Endothelial cell of umbilical vein (primary cell): ENCODE measurements around the gene LIPE. TPM values are rescaled to one million over a fixed set of nuclear protein-coding genes. Genes with fewer than 3 reads are reported as not detected.

Experiments
- BruUV-seq: library from RNA; stranded (reverse); fragments of 400-500 nt; replicated peaks from 2 replicates; lab custom pipeline; 2021; lab: Mats Ljungman, UMichigan
- CTCF ChIA-PET: fragments of 300-600, 350-600 bp; sonication (Branson Sonifier 250); formaldehyde crosslinking; loops from one replicate; lab custom pipeline; 2021; ENCODE audit warnings: antibody characterized with exemption, inconsistent platforms; lab: Charles Lee
- POLR2A ChIA-PET: fragments of 300-600, 350-600 bp; sonication (Branson Sonifier 250); formaldehyde crosslinking; loops from one replicate; lab custom pipeline; 2021; ENCODE audit warnings: antibody characterized with exemption, inconsistent platforms; lab: Charles Lee
- DNase-seq: peaks from one replicate; pipeline ENCODE4 v3.0.0-alpha.2; 2011; ENCODE audit warnings: low read depth, low spot score
- FAIRE-seq: peaks from 2 replicates; lab custom pipeline; 2011; peaks lifted over from hg19 to GRCh38; lab: Jason Lieb, UNC
- H2AFZ ChIP-seq: 2 replicates; pipeline ENCODE4 v1.6.0; 2012; ENCODE audit warnings: low read depth, low read length, control low read depth, inconsistent platforms
- H3K27ac ChIP-seq: 2 replicates; pipeline ENCODE4 v1.5.1; 2011; ENCODE audit warnings: low read depth, mild to moderate bottlenecking, control low read depth, low read length, moderate library complexity; ENCODE audit not compliant: insufficient read depth
- H3K27me3 ChIP-seq, 2 experiments: 2 replicates each; pipeline versions ENCODE4 v1.6.0 to v1.6.1; 2011; ENCODE audit warnings: low read length in 2 of 2, mixed read lengths in 1 of 2; ENCODE audit not compliant: control insufficient read depth in 2 of 2, insufficient read depth in 2 of 2
- H3K36me3 ChIP-seq, 2 experiments: 2 replicates in 1 of 2; 3 replicates in 1 of 2; pipeline ENCODE4 v1.5.1; 2011; ENCODE audit warnings: low read length in 2 of 2, mild to moderate bottlenecking in 1 of 2, moderate library complexity in 1 of 2; ENCODE audit not compliant: control insufficient read depth in 2 of 2, insufficient read depth in 2 of 2; ENCODE audit errors: extremely low read depth in 1 of 2
- H3K4me1 ChIP-seq: 3 replicates; pipeline ENCODE4 v1.5.1; 2011; ENCODE audit warnings: mild to moderate bottlenecking, low read length; ENCODE audit not compliant: control insufficient read depth, insufficient read depth; ENCODE audit errors: extremely low read depth
- H3K4me2 ChIP-seq: 2 replicates; pipeline ENCODE4 v1.6.1; 2011; ENCODE audit warnings: low read length, control low read depth, mixed read lengths; ENCODE audit not compliant: insufficient read depth
- H3K4me3 ChIP-seq, 3 experiments: fragments of 200-600 bp in 1 of 3; sonication (generic), shearing (Covaris generic) in 1 of 3; replicated peaks in 1 of 3; 2 replicates each; pipeline ENCODE4 v1.5.1; 2011 to 2016; ENCODE audit warnings: control low read depth in 3 of 3, low read length in 3 of 3, mild to moderate bottlenecking in 2 of 3, inconsistent platforms in 1 of 3, low read depth in 1 of 3, moderate library complexity in 1 of 3; ENCODE audit not compliant: insufficient read depth in 1 of 3
- H3K79me2 ChIP-seq: 2 replicates; pipeline ENCODE4 v1.6.0; 2012; ENCODE audit warnings: low read length, inconsistent platforms; ENCODE audit not compliant: control insufficient read depth, insufficient read depth
- H3K9ac ChIP-seq: replicated peaks from 2 replicates; pipeline ENCODE3; 2011; ENCODE audit warnings: low read length, control low read depth; ENCODE audit not compliant: insufficient read depth; ENCODE audit errors: extremely low read depth
- H3K9me1 ChIP-seq: replicated peaks from 3 replicates; pipeline ENCODE4 v1.6.0; 2011; ENCODE audit warnings: mild to moderate bottlenecking, low read length; ENCODE audit not compliant: control insufficient read depth, insufficient read depth; ENCODE audit errors: extremely low read depth
- H3K9me3 ChIP-seq: replicated peaks from 2 replicates; pipeline ENCODE4 v1.5.1; 2012; ENCODE audit warnings: low read length, inconsistent platforms; ENCODE audit not compliant: control insufficient read depth, insufficient read depth
- H4K20me1 ChIP-seq: replicated peaks from 2 replicates; pipeline ENCODE3; 2011; ENCODE audit warnings: mild to moderate bottlenecking, low read length; ENCODE audit not compliant: control insufficient read depth, insufficient read depth; ENCODE audit errors: extremely low read depth
- EZH2 ChIP-seq: IDR thresholded peaks from 2 replicates; pipeline ENCODE4 v1.6.1; 2012; ENCODE audit warnings: borderline replicate concordance, low read depth, mild to moderate bottlenecking, moderate library complexity, low read length, inconsistent platforms; ENCODE audit not compliant: severe bottlenecking
- FOS ChIP-seq: IDR thresholded peaks from 2 replicates; pipeline ENCODE4 v1.6.1; 2011; ENCODE audit warnings: mild to moderate bottlenecking, low read length, moderate library complexity, borderline replicate concordance; ENCODE audit not compliant: insufficient read depth
- GATA2 ChIP-seq: IDR thresholded peaks from 2 replicates; pipeline ENCODE4 v1.7.0; 2011; ENCODE audit warnings: low read depth, mild to moderate bottlenecking, moderate library complexity, mixed read lengths, low read length; ENCODE audit not compliant: insufficient read length, insufficient read depth
- JUN ChIP-seq: IDR thresholded peaks from 2 replicates; pipeline ENCODE4 v1.6.1; 2011; ENCODE audit warnings: borderline replicate concordance, low read depth; ENCODE audit not compliant: insufficient read length, insufficient read depth
- MYC ChIP-seq: IDR thresholded peaks from one replicate; pipeline ENCODE4 v1.6.1; 2011; ENCODE audit warnings: mild to moderate bottlenecking, low read depth, low read length
- POLR2A ChIP-seq: IDR thresholded peaks from 2 replicates; pipeline ENCODE4 v1.6.1; 2012; ENCODE audit warnings: low read depth, mild to moderate bottlenecking, control low read depth, low read length
- POLR2AphosphoS5 ChIP-seq: IDR thresholded peaks from 2 replicates; pipeline ENCODE4 v1.6.1; 2012; ENCODE audit warnings: low read depth, mild to moderate bottlenecking, control low read depth, low read length, moderate library complexity; ENCODE audit not compliant: insufficient read depth
- dilution Hi-C: fragments of 300-500 bp; cut with MboI; formaldehyde crosslinking; loops from one replicate; pipeline ENCODE4 v1.15.0; 2019; ENCODE audit warnings: low sequenced_read_pairs; ENCODE audit not compliant: extremely low pct_ligation_motif_present
- intact Hi-C: fragments of 100-400 bp; cut with micrococcal nuclease; formaldehyde crosslinking; loops from one replicate; pipeline ENCODE4 v1.10.0; 2022
- polyA plus RNA-seq, 4 experiments: library from polyadenylated mRNA; depleted of rRNA in 3 of 4; stranded (reverse) in 3 of 4; unstranded in 1 of 4; fragments of >200 nt; gene quantifications; 2 replicates each; pipeline versions ENCODE4 v1.2.1 to v1.2.3, GENCODE V29; 2011 to 2012; ENCODE audit warnings: missing spikeins in 1 of 4
- total RNA-seq: library from RNA; stranded (reverse); gene quantifications from 2 replicates; pipeline ENCODE4 v1.2.3, GENCODE V29; 2021
- TF ChIP-seq, protein P1 (sequence below): IDR thresholded peaks from 2 replicates; pipeline ENCODE4 v1.6.1; 2011; ENCODE audit not compliant: insufficient read depth, insufficient read length

Gene LIPE
- total and polyA plus RNA-seq, 2 donors (not counting 3 experiments of a cell fraction or from before 2014, with no cell fraction given) = 3.8 to 13.5 TPM

DNA sequence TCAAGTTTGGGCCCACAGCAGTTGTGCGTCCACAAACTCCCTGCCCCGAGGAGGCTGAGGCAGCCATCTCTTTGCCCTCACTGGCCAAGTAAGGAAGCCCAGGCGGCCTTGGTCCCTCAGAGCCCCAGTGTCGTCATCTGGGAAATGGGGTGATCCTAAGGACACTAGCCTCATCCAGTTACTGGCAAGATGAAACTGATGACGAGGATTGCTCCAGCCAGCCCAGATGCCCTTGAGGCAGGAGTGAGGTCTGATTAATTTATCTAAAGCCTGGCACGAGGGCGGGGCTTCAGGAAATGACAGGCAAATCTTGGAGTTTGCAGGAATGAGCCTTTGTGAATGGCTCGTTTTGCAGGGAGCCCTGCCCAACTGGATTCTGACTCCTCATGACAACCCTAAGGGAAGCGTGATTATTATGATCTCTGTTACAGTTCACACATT lies 5.6 kb downstream of the LIPE start:
- H3K9me1 ChIP-seq = no peaks in the 10 kb centered on the region
- no TSS peak for BruUV-seq
- TF ChIP-seq, protein P1, sequence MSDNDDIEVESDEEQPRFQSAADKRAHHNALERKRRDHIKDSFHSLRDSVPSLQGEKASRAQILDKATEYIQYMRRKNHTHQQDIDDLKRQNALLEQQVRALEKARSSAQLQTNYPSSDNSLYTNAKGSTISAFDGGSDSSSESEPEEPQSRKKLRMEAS = no peak
- no peak for TF ChIP-seq JUN
- TF ChIP-seq EZH2 = no peak
- no peak for TF ChIP-seq POLR2A
- TF ChIP-seq FOS = no peak
- CTCF ChIA-PET = interaction anchor here (0.8 to 2.3 kb wide), 3 partner anchors 15 to 19 kb away, joined by 3 to 14 read pairs (median 3); no protein-coding TSS in a partner anchor
- H3K4me1 ChIP-seq = peaks cover 29% of the 10 kb centered on the region
- dilution Hi-C loops = no loop called here
- POLR2A ChIA-PET = no interaction called here
- H3K27me3 ChIP-seq = no peaks in the 10 kb centered on the region
- DNase-seq = peak; percentile 35
- H3K9me3 ChIP-seq = no peaks in the 10 kb centered on the region
- no peaks in the 10 kb centered on the region for H4K20me1 ChIP-seq
- no peaks in the 10 kb centered on the region for H3K79me2 ChIP-seq
- peak overlapping the region; percentile 81 for H3K4me2 ChIP-seq
- H2AFZ ChIP-seq = no peak overlapping the region
- peak; percentile 53 for FAIRE-seq
- intact Hi-C loops = loop anchor here (1.0 to 2.0 kb wide), 2 partner anchors 17 to 178 kb away; no protein-coding TSS in a partner anchor
- peak overlapping the region; percentile 23 for H3K27ac ChIP-seq
- H3K4me3 ChIP-seq = no peak overlapping the region
- no peak overlapping the region for H3K9ac ChIP-seq
- H3K36me3 ChIP-seq = no peaks in the 10 kb centered on the region

DNA sequence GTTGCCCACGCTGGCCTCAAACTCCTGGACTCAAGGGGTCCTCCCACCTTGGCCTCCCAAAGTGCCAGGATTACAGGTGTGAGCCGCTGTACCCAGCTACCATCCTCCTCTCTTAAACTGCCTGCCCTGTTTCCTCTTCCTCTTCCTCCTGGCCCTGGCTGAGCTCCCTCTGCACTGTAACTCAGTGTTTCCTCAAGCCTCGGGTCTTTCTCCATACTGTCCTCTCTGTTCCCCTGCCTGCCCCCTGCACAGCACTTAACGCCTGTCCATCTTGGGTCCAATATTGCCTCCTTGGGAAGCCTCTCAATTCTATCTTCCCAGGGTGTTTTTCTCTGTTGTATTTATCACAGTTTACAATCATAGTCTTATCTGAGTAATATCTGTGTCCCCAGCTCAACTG lies 6.1 kb downstream of the LIPE start:
- no peaks in the 10 kb centered on the region for H3K36me3 ChIP-seq
- no peak for FAIRE-seq
- CTCF ChIA-PET = interaction anchor here (0.8 to 2.9 kb wide), 4 partner anchors 14 to 20 kb away, joined by 3 to 18 read pairs (median 8); no protein-coding TSS in a partner anchor

More for the DNA sequence above, 6.1 kb downstream of the LIPE start:
- Histone ChIP-seq H3K4me2 (no peak overlapping the region), H3K27me3 (no peaks in the 10 kb centered on the region), H3K27ac (peak overlapping the region; percentile 23), H3K9me1 (no peaks in the 10 kb centered on the region), H2AFZ (no peak overlapping the region), H3K79me2 (no peaks in the 10 kb centered on the region), H3K9me3 (no peaks in the 10 kb centered on the region), H3K9ac (no peak overlapping the region), H3K4me1 (peaks cover 29% of the 10 kb centered on the region), H3K4me3 (no peak overlapping the region), H4K20me1 (no peaks in the 10 kb centered on the region)
- dilution Hi-C loops = no loop called here
- TF ChIP-seq MYC (no peak), POLR2AphosphoS5 (no peak), FOS (no peak), EZH2 (no peak), GATA2 (no peak)
- intact Hi-C loops = loop anchor here (1.0 to 2.0 kb wide), 2 partner anchors 18 to 178 kb away; no protein-coding TSS in a partner anchor
- POLR2A ChIA-PET = no interaction called here
- no peak for DNase-seq
- BruUV-seq = TSS peak; percentile 41
